T-helper 2 cell treated with Interferon-gamma antibody and Interleukin-4, amounts not matched to agents 5 μg/mL and 100 μg/mL, for 36 hours (primary cell): Measurements from ENCODE around the gene MAGEA11.
"Not testable (repeated sequence)": the region's sequence is repeated elsewhere in the genome, so short reads cannot be mapped to it uniquely, and the experiment has no call there.

ENCODE experiments used
- DNase-seq: peaks from one replicate; pipeline ENCODE4 v3.0.0; 2021; ENCODE audit warnings: low spot score
- H3K27ac Mint-ChIP-seq: one replicate; pipeline ENCODE4 v1.8.0; 2021; ENCODE audit warnings: mild to moderate bottlenecking, mixed read lengths
- H3K27me3 Mint-ChIP-seq: one replicate; pipeline ENCODE4 v1.8.0; 2021; ENCODE audit warnings: low read depth, mixed read lengths
- H3K36me3 Mint-ChIP-seq: one replicate; pipeline ENCODE4 v1.8.0; 2021; ENCODE audit warnings: low read depth, mixed read lengths
- H3K4me1 Mint-ChIP-seq: one replicate; pipeline ENCODE4 v1.8.0; 2021; ENCODE audit warnings: low read depth, mixed read lengths
- H3K4me3 Mint-ChIP-seq: one replicate; pipeline ENCODE4 v1.8.0; 2022; ENCODE audit warnings: mild to moderate bottlenecking, moderate library complexity, mixed read lengths
- H3K9me3 Mint-ChIP-seq: one replicate; pipeline ENCODE4 v1.8.0; 2021; ENCODE audit warnings: mixed read lengths

MAGEA11 gene

GRCh38 chrX:149746390-149747007 lies 34.6 kb downstream of the MAGEA11 start:
- H3K27ac Mint-ChIP-seq, H3K4me1 Mint-ChIP-seq, H3K9me3 Mint-ChIP-seq, H3K4me3 Mint-ChIP-seq, H3K27me3 Mint-ChIP-seq, DNase-seq, H3K36me3 Mint-ChIP-seq: not testable (repeated sequence)

DNA sequence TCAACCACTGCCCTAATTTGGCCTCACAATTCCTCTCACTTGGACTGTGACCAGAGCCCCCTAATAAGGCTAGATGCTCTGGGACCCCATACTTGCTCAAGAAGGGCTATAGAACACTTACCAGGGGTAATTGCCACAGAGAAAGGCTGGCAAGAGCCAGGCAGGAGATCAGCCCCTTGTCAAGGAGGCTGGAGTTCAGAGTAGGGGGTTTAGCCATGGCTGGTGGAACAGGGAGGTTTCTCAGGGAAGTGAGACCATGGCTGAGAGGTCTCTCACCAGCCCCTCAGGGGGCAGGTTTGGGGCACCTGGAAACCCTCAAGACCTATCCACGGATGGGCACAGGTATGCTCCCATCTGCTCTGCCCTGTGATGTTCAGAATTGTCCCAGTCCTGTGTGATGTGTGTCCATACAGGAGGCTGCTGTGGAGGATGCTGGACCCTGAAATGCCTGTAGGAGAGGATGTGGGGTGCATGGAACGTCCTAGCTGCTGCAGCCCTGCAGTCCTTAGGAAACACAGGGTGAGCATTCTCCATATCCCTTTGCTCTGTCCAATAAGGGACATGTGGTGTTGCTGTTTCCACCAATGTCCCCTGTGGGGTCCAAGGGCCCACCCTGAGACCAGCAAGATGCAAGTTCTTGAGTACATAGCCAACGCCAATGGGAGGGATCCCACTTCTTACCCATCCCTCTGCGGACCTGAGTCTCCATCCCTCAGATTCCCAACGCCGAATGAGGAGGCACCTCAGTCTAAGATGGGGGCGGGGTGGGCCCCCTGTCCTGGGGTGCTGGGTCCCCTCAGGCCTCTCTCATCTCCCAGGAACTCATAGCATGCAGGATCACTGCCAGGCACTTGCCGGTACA lies 45.6 kb downstream of the MAGEA11 start:
- Mint-ChIP-seq H3K9me3 (no peaks in the 10 kb centered on the region), H3K27ac (no peak overlapping the region), H3K4me1 (no peaks in the 10 kb centered on the region), H3K4me3 (no peak overlapping the region), H3K36me3 (no peaks in the 10 kb centered on the region), H3K27me3 (peaks cover 6% of the 10 kb centered on the region)
- DNase-seq: no peak

DNA sequence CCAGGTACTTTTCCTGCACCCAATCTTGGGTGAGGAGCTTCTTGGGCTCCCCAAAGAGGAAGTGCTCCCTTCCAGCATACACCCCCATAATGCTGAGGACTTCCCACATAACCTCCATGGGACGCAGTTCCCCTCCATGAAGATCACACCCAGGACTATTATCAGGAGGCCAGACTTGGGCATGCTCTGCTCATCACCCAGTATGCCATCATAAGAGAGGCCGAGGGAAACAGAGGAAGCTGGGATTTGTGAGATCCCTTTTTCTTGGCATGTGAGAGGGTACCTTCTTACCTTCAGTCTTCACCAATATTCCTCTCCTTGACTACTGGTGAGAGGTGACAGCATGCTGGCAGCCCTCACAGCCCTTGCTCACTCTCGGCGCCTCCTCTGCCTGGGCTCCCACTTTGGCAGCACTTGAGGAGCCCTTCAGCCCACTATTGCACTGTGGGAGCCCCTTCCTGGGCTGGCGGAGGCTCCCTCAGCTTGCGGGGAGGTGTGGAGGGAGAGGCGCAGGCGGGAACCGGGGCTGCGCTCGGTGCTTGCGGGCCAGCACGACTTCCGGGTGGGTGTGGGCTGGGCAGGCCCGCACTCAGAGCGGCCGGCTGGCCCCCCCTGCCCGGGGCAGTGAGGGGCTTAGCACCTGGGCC lies 46.3 kb downstream of the MAGEA11 start:
- no peak overlapping the region for H3K4me3 Mint-ChIP-seq
- H3K9me3 Mint-ChIP-seq: no peaks in the 10 kb centered on the region
- H3K27me3 Mint-ChIP-seq: no peaks in the 10 kb centered on the region
- H3K36me3 Mint-ChIP-seq: no peaks in the 10 kb centered on the region
- no peaks in the 10 kb centered on the region for H3K4me1 Mint-ChIP-seq
- H3K27ac Mint-ChIP-seq: no peak overlapping the region
- no peak for DNase-seq

DNA sequence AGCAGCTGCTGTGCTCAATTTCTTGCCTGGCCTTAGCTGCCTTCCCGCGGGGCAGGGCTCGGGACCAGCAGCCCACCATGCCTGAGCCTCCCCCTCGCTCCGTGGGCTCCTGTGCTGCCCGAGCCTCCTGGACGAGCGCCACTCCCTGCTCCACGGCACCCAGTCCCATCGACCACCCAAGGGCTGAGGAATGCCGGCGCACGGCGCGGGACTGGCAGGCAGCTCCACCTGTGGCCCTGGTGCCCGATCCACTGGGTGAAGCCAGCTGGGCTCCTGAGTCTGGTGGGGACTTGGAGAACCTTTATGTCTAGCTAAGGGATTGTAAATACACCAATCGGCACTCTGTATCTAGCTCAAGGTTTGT lies 46.8 kb downstream of the MAGEA11 start:
- H3K36me3 Mint-ChIP-seq, DNase-seq, H3K27ac Mint-ChIP-seq, H3K4me1 Mint-ChIP-seq, H3K27me3 Mint-ChIP-seq, H3K9me3 Mint-ChIP-seq, H3K4me3 Mint-ChIP-seq: not testable (repeated sequence)

DNA sequence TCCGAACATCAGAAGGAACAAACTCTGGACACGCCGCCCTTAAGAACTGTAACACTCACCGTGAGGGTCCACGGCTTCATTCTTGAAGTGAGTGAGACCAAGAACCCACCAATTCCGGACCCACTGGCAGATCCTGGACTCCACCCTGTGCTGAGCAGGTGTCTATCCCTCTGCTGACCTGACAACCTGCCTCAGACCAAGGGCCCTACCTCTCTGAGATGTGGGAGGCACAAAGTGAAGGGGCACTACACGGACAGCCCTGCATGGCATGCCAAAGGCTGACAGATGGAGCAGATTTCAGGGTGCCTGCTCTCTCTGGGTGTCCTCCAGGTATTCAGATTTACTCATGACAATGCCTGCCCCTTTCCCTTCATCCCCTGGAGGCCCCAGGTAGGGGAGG lies 48.0 kb downstream of the MAGEA11 start:
- Mint-ChIP-seq H3K27me3 (no peaks in the 10 kb centered on the region), H3K36me3 (no peaks in the 10 kb centered on the region), H3K4me3 (no peak overlapping the region), H3K27ac (no peak overlapping the region), H3K9me3 (no peaks in the 10 kb centered on the region), H3K4me1 (no peaks in the 10 kb centered on the region)
- DNase-seq: no peak

DNA sequence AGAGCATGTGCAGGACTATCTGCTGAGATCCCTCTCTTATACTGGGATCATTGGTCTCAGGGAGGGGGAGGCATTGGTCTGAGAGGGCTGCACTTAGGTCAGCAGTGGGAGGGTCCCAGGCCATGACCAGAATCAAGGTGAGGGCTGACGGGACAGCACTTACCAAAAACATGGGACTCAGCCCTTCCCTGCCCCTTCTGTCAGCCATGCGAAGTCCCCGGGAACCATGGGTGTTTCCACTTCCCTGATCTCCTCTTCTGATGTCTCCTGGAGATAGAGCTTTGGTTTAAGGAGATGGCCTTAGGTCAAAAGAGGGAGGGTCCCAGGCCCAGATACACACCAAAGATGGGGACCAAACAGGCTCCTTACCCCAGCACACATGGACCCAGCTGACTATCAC lies 49.1 kb downstream of the MAGEA11 start:
- no peak overlapping the region for H3K27ac Mint-ChIP-seq
- no peaks in the 10 kb centered on the region for H3K36me3 Mint-ChIP-seq
- H3K27me3 Mint-ChIP-seq: no peaks in the 10 kb centered on the region
- H3K9me3 Mint-ChIP-seq: no peaks in the 10 kb centered on the region
- no peak for DNase-seq
- H3K4me1 Mint-ChIP-seq: no peaks in the 10 kb centered on the region
- H3K4me3 Mint-ChIP-seq: no peak overlapping the region

DNA sequence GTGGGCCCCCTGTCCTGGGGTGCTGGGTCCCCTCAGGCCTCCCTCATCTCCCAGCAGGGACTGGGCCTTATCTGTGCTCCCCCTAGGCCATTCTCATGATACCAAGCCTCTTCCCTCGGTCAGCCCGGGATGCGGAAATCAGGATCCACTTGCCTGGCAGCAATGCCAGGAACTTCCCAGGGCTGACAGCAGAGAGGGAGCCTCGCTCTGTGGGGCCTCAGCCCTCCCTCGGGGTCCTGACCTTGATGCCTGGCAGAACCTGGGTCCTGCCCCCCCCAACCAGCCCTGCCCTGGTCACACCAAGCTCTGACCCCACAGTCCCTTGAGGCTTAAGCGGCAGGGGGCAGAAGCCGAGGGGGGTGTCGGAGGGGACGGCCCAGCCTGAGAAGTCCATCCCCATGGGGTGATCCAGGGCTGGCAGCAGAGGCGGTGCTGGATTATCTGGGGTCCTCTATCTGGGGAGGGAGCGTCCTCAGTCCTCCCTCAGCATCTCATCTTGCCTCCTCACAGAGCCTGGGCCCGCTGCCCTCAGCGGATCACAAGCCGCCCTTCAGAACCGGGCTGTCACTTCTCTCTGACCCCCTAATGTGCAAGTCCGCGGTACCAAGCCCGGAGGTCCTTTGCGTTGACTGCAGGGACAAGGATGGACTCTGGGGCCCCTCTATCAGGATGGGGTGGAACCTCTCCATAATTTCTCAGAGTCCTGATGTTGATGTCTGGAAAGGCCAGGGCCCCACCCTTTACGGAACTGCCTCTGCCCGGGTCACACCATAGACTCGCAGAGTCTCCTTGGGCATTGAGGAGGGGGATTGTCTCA lies 50.2 kb downstream of the MAGEA11 start:
- not testable (repeated sequence) for H3K27me3 Mint-ChIP-seq, H3K27ac Mint-ChIP-seq, DNase-seq, H3K9me3 Mint-ChIP-seq, H3K4me3 Mint-ChIP-seq, H3K4me1 Mint-ChIP-seq, H3K36me3 Mint-ChIP-seq

- Mint-ChIP-seq H3K4me3 (no peak overlapping the region), H3K27ac (no peak overlapping the region), H3K36me3 (no peaks in the 10 kb centered on the region), H3K27me3 (no peaks in the 10 kb centered on the region), H3K4me1 (no peaks in the 10 kb centered on the region), H3K9me3 (no peaks in the 10 kb centered on the region)
- DNase-seq: no peak
These were observed 51.1 kb downstream of the MAGEA11 start for GRCh38 chrX:149762696-149763614.
